HEK293T (cell line): ENCODE measurements around the gene TMEM143.

Source experiments
- CTCF ChIA-PET: fragments of 350-600 bp; formaldehyde crosslinking; extraction: SDS; loops from one replicate; lab custom pipeline; 2021; ENCODE audit warnings: antibody characterized with exemption, inconsistent platforms; lab: Yijun Ruan, JAX
- POLR2A ChIA-PET: fragments of 350-600 bp; formaldehyde crosslinking; extraction: SDS; loops from one replicate; lab custom pipeline; 2020; ENCODE audit warnings: antibody characterized with exemption, inconsistent platforms; lab: Yijun Ruan, JAX
- DNase-seq: peaks from one replicate; pipeline ENCODE4 v3.0.0; 2012; ENCODE audit warnings: mixed read lengths; ENCODE audit errors: extremely low spot score
- ARNT ChIP-seq: fragments of 450-650 bp; IDR thresholded peaks from 2 replicates; pipeline ENCODE4 v1.6.1; 2017; ENCODE audit warnings: mild to moderate bottlenecking
- BHLHE40 ChIP-seq: fragments of 450-650 bp; IDR thresholded peaks from 2 replicates; pipeline ENCODE4 v1.6.1; 2016; ENCODE audit warnings: mild to moderate bottlenecking, moderate library complexity, borderline replicate concordance
- CTBP1 ChIP-seq: fragments of 450-650 bp; IDR thresholded peaks from 2 replicates; pipeline ENCODE4 v1.6.1; 2016; ENCODE audit warnings: borderline replicate concordance
- ELF4 ChIP-seq: fragments of 450-650 bp; IDR thresholded peaks from 2 replicates; pipeline ENCODE4 v1.6.1; 2017; ENCODE audit warnings: antibody characterized with exemption
- FOXA1 ChIP-seq: fragments of 450-650 bp; IDR thresholded peaks from 2 replicates; pipeline ENCODE4 v1.6.1; 2016; ENCODE audit warnings: mild to moderate bottlenecking
- FOXK2 ChIP-seq: fragments of 450-650 bp; IDR thresholded peaks from 2 replicates; pipeline ENCODE4 v1.6.1; 2016; ENCODE audit warnings: mild to moderate bottlenecking
- FOXM1 ChIP-seq: fragments of 450-650 bp; IDR thresholded peaks from 2 replicates; pipeline ENCODE4 v1.6.1; 2017; ENCODE audit warnings: mild to moderate bottlenecking, borderline replicate concordance
- HDGF ChIP-seq: fragments of 450-650 bp; IDR thresholded peaks from 2 replicates; pipeline ENCODE4 v1.6.1; 2017; ENCODE audit warnings: antibody characterized with exemption, borderline replicate concordance
- L3MBTL2 ChIP-seq: fragments of 450-650 bp; conservative IDR thresholded peaks from 2 replicates; pipeline ENCODE4 v1.6.1; 2016; ENCODE audit warnings: mild to moderate bottlenecking
- LEF1 ChIP-seq: fragments of 450-650 bp; IDR thresholded peaks from 2 replicates; pipeline ENCODE4 v1.6.1; 2017; ENCODE audit warnings: mild to moderate bottlenecking, borderline replicate concordance
- NFRKB ChIP-seq: fragments of 450-650 bp; IDR thresholded peaks from 2 replicates; pipeline ENCODE4 v1.6.1; 2016; ENCODE audit warnings: mild to moderate bottlenecking, moderate library complexity
- SP1 ChIP-seq: fragments of 450-650 bp; IDR thresholded peaks from 2 replicates; pipeline ENCODE4 v1.6.1; 2017
- SUZ12 ChIP-seq: fragments of 450-650 bp; IDR thresholded peaks from 2 replicates; pipeline ENCODE4 v1.6.1; 2016; ENCODE audit warnings: mild to moderate bottlenecking
- TARDBP ChIP-seq: fragments of 450-650 bp; IDR thresholded peaks from 2 replicates; pipeline ENCODE4 v1.6.1; 2016
- ZNF384 ChIP-seq: fragments of 450-650 bp; IDR thresholded peaks from 2 replicates; pipeline ENCODE4 v1.6.1; 2016
- TF ChIP-seq, protein P1 (sequence below): fragments of 450-650 bp; IDR thresholded peaks from 2 replicates; pipeline ENCODE4 v1.6.1; 2016

The TMEM143 gene

DNA sequence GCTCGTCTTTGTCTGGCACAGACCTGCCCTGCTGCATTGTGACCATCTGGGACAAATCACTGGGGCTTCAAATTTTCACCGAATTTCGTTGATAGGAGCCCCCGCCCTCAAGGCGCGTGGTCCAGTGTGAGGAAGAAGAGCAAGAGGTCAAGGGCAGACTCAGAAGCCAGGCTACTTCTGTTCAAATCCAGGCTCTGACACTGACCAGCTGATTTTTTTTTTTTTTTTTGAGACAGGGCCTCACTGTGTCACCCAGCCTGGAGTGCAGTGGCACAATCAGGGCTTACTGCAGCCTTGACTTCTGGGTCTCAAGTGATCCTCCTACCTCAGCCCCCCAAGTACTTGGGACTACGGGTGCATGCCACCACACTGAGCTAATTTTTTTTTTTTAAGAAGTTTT, 7.6 kb upstream of the TMEM143 start:
- no peak for TF ChIP-seq CTBP1
- TF ChIP-seq LEF1, result no peak
- TF ChIP-seq FOXM1, result no peak
- no peak for TF ChIP-seq ZNF384
- no peak for TF ChIP-seq NFRKB
- no peak for TF ChIP-seq L3MBTL2
- ChIA-PET POLR2A (interaction anchor here (4.5 kb wide), 1 partner anchor 8 kb away, joined by 32 read pairs; the partner anchor contains the start of genes SYNGR4 and TMEM143), CTCF (interaction anchor here (0.5 to 0.9 kb wide), 3 partner anchors 20 to 234 kb away, joined by 3 to 4 read pairs (median 4); partner anchors contain the start of gene KDELR1)
- no peak for DNase-seq

DNA sequence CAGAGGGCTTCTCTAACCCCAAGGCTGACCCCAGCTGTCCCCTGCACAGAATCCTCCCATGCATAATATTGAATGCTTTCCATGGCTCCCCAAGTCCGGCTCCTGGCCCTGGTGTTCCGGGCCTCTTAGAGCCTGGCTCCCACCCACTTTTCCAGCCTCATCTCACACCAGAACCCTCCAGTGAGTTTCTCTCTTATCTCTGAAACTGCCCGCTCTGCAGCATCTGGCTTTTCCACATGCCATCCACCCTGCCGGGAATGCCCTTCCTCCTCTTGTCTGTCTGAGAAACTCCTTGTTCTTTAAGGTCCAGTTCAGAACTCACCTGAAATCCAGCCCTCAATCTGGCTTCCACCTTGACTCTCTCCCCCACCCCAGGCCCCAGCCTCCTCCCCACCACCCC, 7.2 kb upstream of the TMEM143 start:
- ChIA-PET POLR2A (no interaction called here), CTCF (interaction anchor here (0.5 to 0.9 kb wide), 2 partner anchors 21 to 23 kb away, joined by 3 to 4 read pairs; partner anchors contain the start of gene KDELR1)
- TF ChIP-seq ARNT (no peak), NFRKB (no peak), L3MBTL2 (no peak), TARDBP (no peak), SUZ12 (no peak), CTBP1 (no peak), ELF4 (no peak), FOXA1 (no peak), HDGF (no peak), ZNF384 (no peak)
- no peak for DNase-seq

DNA sequence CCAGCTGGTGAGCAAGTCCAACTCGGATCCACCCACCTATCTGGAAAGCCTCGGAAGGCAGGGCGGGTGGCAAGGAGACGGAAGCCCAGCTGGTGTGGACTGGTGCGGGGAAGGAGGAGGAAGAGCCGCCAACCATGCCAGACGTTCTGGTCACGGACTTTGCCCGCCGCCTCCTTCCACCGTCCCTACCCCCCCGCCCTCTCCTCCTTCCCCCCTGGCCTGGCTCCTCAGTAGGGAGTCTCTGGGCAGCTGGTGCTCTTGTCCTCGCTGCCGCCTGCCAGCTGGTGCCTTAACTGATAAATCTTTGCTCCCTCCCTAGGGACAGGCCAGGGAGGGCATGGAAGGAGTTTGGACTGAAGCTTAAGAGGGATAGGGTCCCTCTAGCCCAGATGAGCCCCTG, 5.2 kb upstream of the TMEM143 start:
- POLR2A ChIA-PET, result interaction anchor here (2.4 kb wide), 1 partner anchor 22 kb away, joined by 7 read pairs; the partner anchor contains the start of gene KDELR1
- CTCF ChIA-PET, result interaction anchor here (1.0 kb wide), 1 partner anchor 22 kb away, joined by 3 read pairs; the partner anchor contains the start of gene KDELR1

DNA sequence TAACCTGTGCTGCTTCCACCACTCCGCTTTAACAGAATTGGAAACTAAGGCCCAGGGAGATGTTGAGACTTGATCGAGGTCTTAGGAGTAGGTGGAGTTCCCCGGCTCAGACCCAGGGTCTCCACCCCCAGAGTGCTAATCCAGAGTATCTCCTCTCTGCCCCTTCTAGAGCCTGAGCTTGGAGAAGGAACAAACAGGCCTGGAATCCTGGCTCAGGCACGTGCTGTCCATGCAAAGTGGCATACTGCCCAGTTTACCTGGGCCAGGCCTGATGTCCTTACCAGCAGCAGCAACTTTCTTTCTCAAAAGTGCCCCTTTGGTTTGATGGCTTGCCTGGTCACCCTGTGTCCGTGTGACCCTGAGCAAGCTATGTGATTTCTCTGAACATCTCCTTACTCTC, 4.1 kb upstream of the TMEM143 start:
- POLR2A ChIA-PET, result interaction anchor here (0.9 to 2.4 kb wide), 2 partner anchors 23 to 35 kb away, joined by 3 to 7 read pairs; partner anchors contain the start of gene KDELR1
- no peak for DNase-seq
- CTCF ChIA-PET, result interaction anchor here (1.0 kb wide), 1 partner anchor 23 kb away, joined by 3 read pairs; the partner anchor contains the start of gene KDELR1
- TF ChIP-seq ELF4 (no peak), SP1 (no peak), FOXM1 (no peak), SUZ12 (no peak), NFRKB (no peak), TARDBP (no peak), HDGF (no peak), ZNF384 (no peak), CTBP1 (no peak), L3MBTL2 (no peak)
- TF ChIP-seq, protein P1, sequence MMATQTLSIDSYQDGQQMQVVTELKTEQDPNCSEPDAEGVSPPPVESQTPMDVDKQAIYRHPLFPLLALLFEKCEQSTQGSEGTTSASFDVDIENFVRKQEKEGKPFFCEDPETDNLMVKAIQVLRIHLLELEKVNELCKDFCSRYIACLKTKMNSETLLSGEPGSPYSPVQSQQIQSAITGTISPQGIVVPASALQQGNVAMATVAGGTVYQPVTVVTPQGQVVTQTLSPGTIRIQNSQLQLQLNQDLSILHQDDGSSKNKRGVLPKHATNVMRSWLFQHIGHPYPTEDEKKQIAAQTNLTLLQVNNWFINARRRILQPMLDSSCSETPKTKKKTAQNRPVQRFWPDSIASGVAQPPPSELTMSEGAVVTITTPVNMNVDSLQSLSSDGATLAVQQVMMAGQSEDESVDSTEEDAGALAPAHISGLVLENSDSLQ, result no peak

More for the DNA sequence above, 5.2 kb upstream of the TMEM143 start:
- TF ChIP-seq, protein P1, result no peak
- no peak for TF ChIP-seq SP1
- no peak for TF ChIP-seq SUZ12
- TF ChIP-seq BHLHE40, result no peak
- no peak for TF ChIP-seq ELF4
- TF ChIP-seq TARDBP, result no peak
- no peak for TF ChIP-seq FOXM1
- TF ChIP-seq LEF1, result no peak
- TF ChIP-seq ZNF384, result no peak
- no peak for TF ChIP-seq L3MBTL2
- TF ChIP-seq FOXK2, result no peak
- no peak for TF ChIP-seq HDGF
- TF ChIP-seq FOXA1, result no peak
- TF ChIP-seq NFRKB, result no peak
- TF ChIP-seq ARNT, result no peak
- TF ChIP-seq CTBP1, result no peak
- DNase-seq, result no peak

DNA sequence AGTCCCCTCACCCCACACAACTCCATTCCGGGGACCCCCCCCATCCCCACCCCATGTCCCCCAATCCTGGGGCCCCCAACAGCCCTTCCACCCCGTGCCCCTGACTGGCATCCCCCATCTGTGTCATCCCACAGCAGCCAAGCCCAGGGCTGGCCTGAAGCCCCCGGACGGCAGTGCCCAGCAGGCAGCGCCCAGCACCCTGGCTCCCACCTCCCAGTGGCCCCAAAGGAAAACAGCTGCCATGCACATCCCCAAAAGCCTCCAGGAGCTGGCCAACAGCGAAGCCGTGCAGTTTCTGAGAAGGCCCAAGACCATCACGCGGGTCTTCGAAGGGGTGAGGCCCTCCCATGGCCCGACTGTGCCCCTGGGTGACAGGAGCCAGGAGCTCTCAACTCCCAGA, 1.9 kb upstream of the TMEM143 start:
- ChIA-PET CTCF (interaction anchor here (0.7 kb wide), 1 partner anchor 26 kb away, joined by 3 read pairs; the partner anchor contains the start of gene KDELR1), POLR2A (no interaction called here)
- TF ChIP-seq ARNT (no peak), FOXK2 (no peak), ZNF384 (no peak)
- DNase-seq, result no peak

DNA sequence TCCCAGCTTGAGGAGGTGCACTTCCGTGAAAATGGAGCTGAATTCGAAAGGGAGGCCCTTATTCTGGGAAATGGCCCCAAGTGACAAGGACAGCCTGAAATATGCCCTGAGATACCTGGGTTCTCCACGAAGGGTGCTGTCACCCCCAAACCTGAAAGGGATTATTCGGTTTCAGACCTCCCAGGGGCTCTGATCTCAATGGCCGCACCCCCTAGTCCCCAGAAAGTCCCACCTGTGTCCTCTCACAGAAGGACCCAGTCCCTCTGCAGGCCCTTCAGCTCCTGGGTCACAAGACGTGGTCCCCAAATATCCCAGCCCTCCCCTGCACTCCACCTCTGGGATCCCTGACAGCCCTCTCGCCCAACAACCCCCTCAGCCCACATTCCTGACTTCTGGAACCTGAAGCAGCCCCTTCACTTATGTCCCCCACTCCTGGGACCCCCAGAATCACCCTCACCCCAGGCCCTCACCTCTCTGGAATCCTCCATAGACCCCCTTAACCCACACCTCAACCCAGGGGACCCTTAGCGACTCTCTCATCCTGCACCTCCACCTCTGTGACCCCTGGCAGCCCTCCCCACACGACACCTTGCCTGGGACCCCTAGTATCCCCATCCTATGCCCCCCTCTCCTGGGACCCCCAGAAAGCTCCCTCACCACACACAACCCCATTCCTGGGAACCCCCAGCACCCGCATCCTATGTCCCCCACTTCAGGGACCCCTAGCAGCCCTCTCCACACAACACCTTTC, 1.0 kb upstream of the TMEM143 start:
- TF ChIP-seq TARDBP, result no peak
- no peak for TF ChIP-seq NFRKB
- no peak for TF ChIP-seq SUZ12
- TF ChIP-seq BHLHE40, result no peak
- TF ChIP-seq SP1, result no peak
- no peak for TF ChIP-seq FOXA1
- TF ChIP-seq, protein P1, result no peak
- no peak for TF ChIP-seq HDGF
- no peak for TF ChIP-seq CTBP1
- TF ChIP-seq FOXK2, result no peak
- no peak for TF ChIP-seq FOXM1
- no peak for TF ChIP-seq ARNT
- no peak for DNase-seq
- POLR2A ChIA-PET, result interaction anchor here (0.9 to 3.0 kb wide), 7 partner anchors 9 to 81 kb away, joined by 3 to 32 read pairs (median 17); partner anchors contain the start of gene GRWD1
- CTCF ChIA-PET, result interaction anchor here (1.2 kb wide), 1 partner anchor 26 kb away, joined by 3 read pairs; the partner anchor contains the start of gene KDELR1
